ENCODE measurements around the gene LYST.

DNA sequence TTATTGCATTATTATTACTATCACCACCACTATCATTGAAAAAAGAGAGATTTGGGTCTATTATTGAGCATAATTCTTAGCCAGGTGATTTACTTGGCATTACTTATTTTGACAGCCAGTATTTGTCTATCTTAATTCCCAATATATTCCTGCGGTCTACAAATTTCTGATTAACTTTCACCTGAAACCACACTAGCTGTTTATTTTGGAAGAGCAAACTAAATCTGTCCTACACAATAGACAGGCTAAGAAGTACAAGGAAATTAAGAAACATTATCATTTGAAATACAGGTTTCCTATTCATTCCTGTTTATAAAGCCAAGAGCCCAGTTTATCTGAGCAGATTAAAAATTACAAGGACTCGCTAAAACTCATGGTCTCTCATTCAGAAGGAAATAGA, 6.9 kb upstream of the LYST start:
- TF ChIP-seq, protein P1, sequence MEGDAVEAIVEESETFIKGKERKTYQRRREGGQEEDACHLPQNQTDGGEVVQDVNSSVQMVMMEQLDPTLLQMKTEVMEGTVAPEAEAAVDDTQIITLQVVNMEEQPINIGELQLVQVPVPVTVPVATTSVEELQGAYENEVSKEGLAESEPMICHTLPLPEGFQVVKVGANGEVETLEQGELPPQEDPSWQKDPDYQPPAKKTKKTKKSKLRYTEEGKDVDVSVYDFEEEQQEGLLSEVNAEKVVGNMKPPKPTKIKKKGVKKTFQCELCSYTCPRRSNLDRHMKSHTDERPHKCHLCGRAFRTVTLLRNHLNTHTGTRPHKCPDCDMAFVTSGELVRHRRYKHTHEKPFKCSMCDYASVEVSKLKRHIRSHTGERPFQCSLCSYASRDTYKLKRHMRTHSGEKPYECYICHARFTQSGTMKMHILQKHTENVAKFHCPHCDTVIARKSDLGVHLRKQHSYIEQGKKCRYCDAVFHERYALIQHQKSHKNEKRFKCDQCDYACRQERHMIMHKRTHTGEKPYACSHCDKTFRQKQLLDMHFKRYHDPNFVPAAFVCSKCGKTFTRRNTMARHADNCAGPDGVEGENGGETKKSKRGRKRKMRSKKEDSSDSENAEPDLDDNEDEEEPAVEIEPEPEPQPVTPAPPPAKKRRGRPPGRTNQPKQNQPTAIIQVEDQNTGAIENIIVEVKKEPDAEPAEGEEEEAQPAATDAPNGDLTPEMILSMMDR (IDR thresholded peaks at IDR 0.05; ENCODE audit: low read depth, low read length, poor library complexity, severe bottlenecking) = no peak
- TF ChIP-seq EZH2phosphoT487 (IDR thresholded peaks at IDR 0.05; ENCODE audit: borderline replicate concordance, low read length) = no peak

Measured in DOHH2 (cell line).